Fibroblast of villous mesenchyme (primary cell): ENCODE results near the gene PSAP. TPM values are rescaled to one million over a fixed set of nuclear protein-coding genes. Genes with fewer than 3 reads are reported as not detected.
A peak's percentile ranks its signal among the peaks of the same experiment; 100 is the strongest.

ENCODE experiments used
- DNase-seq: peaks from one replicate; pipeline ENCODE4 v3.0.0-alpha.2; 2010; ENCODE audit warnings: low read depth
- H3K4me3 ChIP-seq: 2 replicates; pipeline ENCODE4 v1.5.1; 2011; ENCODE audit warnings: low read depth, mild to moderate bottlenecking, low read length
- total RNA-seq: library from RNA; depleted of rRNA; stranded (reverse); fragments of >200 nt; gene quantifications from 2 replicates; pipeline ENCODE4 v1.2.3, GENCODE V29; 2012
- TF ChIP-seq, protein P1 (sequence below): IDR thresholded peaks from 2 replicates; pipeline ENCODE4 v1.5.1; 2012; ENCODE audit warnings: low read depth, mild to moderate bottlenecking, low read length; ENCODE audit not compliant: insufficient read depth

Gene PSAP
- total RNA-seq, 1 donor: 521 TPM

DNA sequence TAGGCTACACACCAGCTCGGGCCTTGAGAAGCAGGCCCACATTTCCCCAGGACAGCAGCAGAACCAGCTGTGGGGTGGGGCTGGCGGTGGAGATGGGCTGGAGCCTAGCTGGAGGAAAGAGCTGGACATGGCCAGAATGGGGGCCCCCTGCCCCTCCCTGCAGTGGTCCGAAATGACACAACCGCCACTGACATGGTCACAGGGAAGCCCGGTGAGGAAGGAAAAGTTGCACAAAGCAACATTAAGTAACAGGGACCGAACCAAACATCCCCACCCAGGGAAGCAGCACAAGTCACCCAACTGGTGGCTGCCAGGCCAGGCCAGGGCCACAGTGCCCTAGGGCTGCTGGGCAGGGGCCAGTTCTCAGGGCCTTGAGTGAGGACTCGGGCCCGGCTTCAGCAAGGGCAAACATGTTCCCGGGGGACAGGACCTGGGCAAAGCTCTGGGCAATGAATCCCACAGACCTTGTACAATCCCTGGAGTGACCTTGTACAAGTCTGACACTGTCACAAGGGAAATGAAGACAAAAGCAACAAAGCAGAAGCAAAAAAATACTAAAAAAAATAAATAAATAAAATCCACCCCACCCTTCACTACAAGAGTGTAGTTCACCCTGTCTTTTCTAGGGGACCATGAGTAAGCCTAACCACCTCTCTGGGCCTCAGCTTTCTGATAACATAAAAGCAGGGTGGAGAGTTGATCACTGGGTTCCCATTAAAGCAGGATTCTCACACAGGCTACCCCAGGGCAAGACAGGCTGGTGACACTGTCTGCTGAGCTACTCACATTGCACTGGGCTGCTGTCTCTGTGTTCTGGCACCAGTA, 33.0 kb downstream of the PSAP start:
- no peak for DNase-seq
- H3K4me3 ChIP-seq: no peak overlapping the region
- TF ChIP-seq, protein P1, sequence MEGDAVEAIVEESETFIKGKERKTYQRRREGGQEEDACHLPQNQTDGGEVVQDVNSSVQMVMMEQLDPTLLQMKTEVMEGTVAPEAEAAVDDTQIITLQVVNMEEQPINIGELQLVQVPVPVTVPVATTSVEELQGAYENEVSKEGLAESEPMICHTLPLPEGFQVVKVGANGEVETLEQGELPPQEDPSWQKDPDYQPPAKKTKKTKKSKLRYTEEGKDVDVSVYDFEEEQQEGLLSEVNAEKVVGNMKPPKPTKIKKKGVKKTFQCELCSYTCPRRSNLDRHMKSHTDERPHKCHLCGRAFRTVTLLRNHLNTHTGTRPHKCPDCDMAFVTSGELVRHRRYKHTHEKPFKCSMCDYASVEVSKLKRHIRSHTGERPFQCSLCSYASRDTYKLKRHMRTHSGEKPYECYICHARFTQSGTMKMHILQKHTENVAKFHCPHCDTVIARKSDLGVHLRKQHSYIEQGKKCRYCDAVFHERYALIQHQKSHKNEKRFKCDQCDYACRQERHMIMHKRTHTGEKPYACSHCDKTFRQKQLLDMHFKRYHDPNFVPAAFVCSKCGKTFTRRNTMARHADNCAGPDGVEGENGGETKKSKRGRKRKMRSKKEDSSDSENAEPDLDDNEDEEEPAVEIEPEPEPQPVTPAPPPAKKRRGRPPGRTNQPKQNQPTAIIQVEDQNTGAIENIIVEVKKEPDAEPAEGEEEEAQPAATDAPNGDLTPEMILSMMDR: no peak

DNA sequence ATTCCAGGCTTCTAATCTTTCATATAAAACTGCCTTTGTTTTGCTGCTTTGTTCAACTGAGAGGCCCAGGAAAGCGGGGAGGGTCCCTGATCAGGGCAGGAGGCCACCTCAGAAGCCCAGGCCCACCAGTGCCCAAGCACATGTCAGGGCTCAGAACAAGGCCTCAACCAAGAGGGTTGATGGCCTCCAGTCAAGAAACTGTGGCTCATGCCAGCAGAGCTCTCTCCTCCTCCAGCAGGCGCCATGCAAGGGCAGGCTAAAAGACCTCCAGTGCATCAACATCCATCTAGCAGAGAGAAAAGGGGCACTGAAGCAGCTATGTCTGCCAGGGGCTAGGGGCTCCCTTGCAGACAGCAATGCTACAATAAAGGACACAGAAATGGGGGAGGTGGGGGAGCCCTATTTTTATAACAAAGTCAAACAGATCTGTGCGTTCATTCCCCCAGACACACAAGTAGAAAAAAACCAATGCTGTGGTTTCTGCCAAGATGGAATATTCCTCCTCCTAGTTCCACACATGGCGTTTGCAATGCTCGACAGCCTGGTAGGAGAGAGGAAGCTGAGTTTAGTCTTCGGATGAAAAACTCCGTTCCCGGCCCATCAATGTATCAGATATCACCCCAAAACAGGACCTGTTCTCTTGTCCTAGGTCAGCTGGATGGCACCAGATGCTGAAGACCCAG, 34.0 kb downstream of the PSAP start:
- no peak for DNase-seq
- H3K4me3 ChIP-seq: no peak overlapping the region
- TF ChIP-seq, protein P1: no peak

GRCh38 chr10:71816421-71816851, 34.6 kb downstream of the PSAP start:
- TF ChIP-seq, protein P1: no peak
- H3K4me3 ChIP-seq: no peak overlapping the region
- no peak for DNase-seq

- TF ChIP-seq, protein P1: no peak
- DNase-seq: no peak
- H3K4me3 ChIP-seq: no peak overlapping the region
Measured at GRCh38 chr10:71815515-71816130, 35.4 kb downstream of the PSAP start.

DNA sequence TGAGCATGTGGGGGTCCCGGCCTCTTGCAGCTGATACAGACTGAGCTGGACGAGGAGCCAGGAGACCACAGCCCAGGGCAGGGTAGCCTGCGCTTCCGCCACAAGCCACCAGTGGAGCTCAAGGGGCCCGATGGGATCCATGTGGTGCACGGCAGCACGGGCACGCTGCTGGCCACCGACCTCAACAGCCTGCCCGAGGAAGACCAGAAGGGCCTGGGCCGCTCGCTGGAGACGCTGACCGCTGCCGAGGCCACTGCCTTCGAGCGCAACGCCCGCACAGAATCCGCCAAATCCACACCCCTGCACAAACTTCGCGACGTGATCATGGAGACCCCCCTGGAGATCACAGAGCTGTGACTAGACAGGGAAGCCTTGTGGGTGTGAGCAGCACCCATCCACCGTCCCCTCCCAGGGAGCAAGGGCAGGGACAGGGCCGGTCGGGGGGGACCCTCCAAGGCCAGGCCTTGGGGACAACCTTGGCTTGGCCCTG, 36.1 kb downstream of the PSAP start:
- DNase-seq: no peak
- TF ChIP-seq, protein P1: peak; percentile 7
- no peak overlapping the region for H3K4me3 ChIP-seq

GRCh38 chr10:71812913-71813590, 38.0 kb downstream of the PSAP start:
- DNase-seq: no peak
- TF ChIP-seq, protein P1: no peak
- no peak overlapping the region for H3K4me3 ChIP-seq
